Urinary bladder (tissue), 4 donors: ENCODE measurements around the gene GAS2. TPM values are rescaled to one million over a fixed set of nuclear protein-coding genes. Genes with fewer than 3 reads are reported as not detected.
A peak's percentile ranks its signal among the peaks of the same experiment; 100 is the strongest.

Experiments
- DNase-seq: peaks from one replicate; pipeline ENCODE4 v3.0.0-alpha.2; 2015; ENCODE audit errors: extremely low spot score
- H3K27ac ChIP-seq: one replicate; pipeline ENCODE4 v1.5.1; 2013; ENCODE audit warnings: low read depth, mild to moderate bottlenecking, moderate library complexity
- H3K36me3 ChIP-seq: one replicate; pipeline ENCODE4 v1.6.1; 2013; ENCODE audit warnings: mild to moderate bottlenecking, moderate library complexity; ENCODE audit not compliant: insufficient read depth
- H3K4me1 ChIP-seq: one replicate; pipeline ENCODE4 v1.6.1; 2013; ENCODE audit warnings: mild to moderate bottlenecking, moderate library complexity; ENCODE audit not compliant: insufficient read depth
- H3K4me3 ChIP-seq: one replicate; pipeline ENCODE4 v1.5.1; 2013; ENCODE audit warnings: low read depth, low read length
- WGBS: extraction: QIAGEN DNeasy Blood & Tissue Kit; methylation state at CpG from one replicate; pipeline ENCODE4 v1.1.7; 2013; 5-methylcytosine and 5-hydroxymethylcytosine counted together
- polyA plus RNA-seq: library from polyadenylated mRNA; stranded (reverse); fragments of 200-250 nt; gene quantifications from one replicate; pipeline ENCODE4 v1.2.3, GENCODE V29; 2013
- total RNA-seq: library from RNA; depleted of rRNA; stranded (reverse); fragments of >200 nt; gene quantifications from one replicate; pipeline ENCODE4 v1.2.3, GENCODE V29; 2014
- donor health status: healthy with polysubstance abuse.
- donor health status: healthy.

The GAS2 gene
- total and polyA plus RNA-seq, 2 donors, result 0.79 to 18.8 TPM

GRCh38 chr11:22657101-22657694 lies 9.2 kb upstream of the GAS2 start:
- Histone ChIP-seq H3K4me3 (no peak overlapping the region), H3K27ac (no peak overlapping the region), H3K36me3 (no peaks in the 10 kb centered on the region), H3K4me1 (no peaks in the 10 kb centered on the region)
- DNase-seq, result no peak
- WGBS, result 54% methylated on average over 1 of the region's 1 CpG

- 96% methylated on average over 1 of the region's 1 CpG for WGBS
- no peak overlapping the region for H3K4me3 ChIP-seq
- H3K4me1 ChIP-seq, result no peaks in the 10 kb centered on the region
- no peak overlapping the region for H3K27ac ChIP-seq
- no peaks in the 10 kb centered on the region for H3K36me3 ChIP-seq
- no peak for DNase-seq
Observed at GRCh38 chr11:22659783-22660182, 6.6 kb upstream of the GAS2 start.

- Histone ChIP-seq H3K36me3 (no peaks in the 10 kb centered on the region), H3K4me1 (no peaks in the 10 kb centered on the region), H3K4me3 (peak overlapping the region; percentile 43), H3K27ac (no peak overlapping the region)
- no peak for DNase-seq
- 2% methylated on average over 40 of the region's 40 CpGs for WGBS
Observed at GRCh38 chr11:22666688-22667439, 453 bp downstream of the GAS2 start.

- no peak for DNase-seq
- Histone ChIP-seq H3K36me3 (no peaks in the 10 kb centered on the region), H3K27ac (no peak overlapping the region), H3K4me1 (no peaks in the 10 kb centered on the region), H3K4me3 (no peak overlapping the region)
- WGBS, result 53% methylated on average over 3 of the region's 3 CpGs
Observed at GRCh38 chr11:22668005-22668796, 1.8 kb downstream of the GAS2 start.

GRCh38 chr11:22669368-22669767 lies 3.0 kb downstream of the GAS2 start:
- H3K4me3 ChIP-seq, result no peak overlapping the region
- no peaks in the 10 kb centered on the region for H3K36me3 ChIP-seq
- H3K27ac ChIP-seq, result no peak overlapping the region
- no peak for DNase-seq
- no peaks in the 10 kb centered on the region for H3K4me1 ChIP-seq
- 91% methylated on average over 2 of the region's 2 CpGs for WGBS

- Histone ChIP-seq H3K4me1 (no peaks in the 10 kb centered on the region), H3K4me3 (no peak overlapping the region), H3K27ac (no peak overlapping the region), H3K36me3 (no peaks in the 10 kb centered on the region)
- WGBS, result 49% methylated on average over 1 of the region's 1 CpG
- DNase-seq, result no peak
Observed at GRCh38 chr11:22670830-22671229, 4.4 kb downstream of the GAS2 start.

GRCh38 chr11:22671751-22672150 lies 5.3 kb downstream of the GAS2 start:
- H3K27ac ChIP-seq, result no peak overlapping the region
- no peak overlapping the region for H3K4me3 ChIP-seq
- no peaks in the 10 kb centered on the region for H3K36me3 ChIP-seq
- no peak for DNase-seq
- 46% methylated on average over 2 of the region's 2 CpGs for WGBS
- no peaks in the 10 kb centered on the region for H3K4me1 ChIP-seq

- Histone ChIP-seq H3K4me3 (no peak overlapping the region), H3K27ac (no peak overlapping the region), H3K36me3 (no peaks in the 10 kb centered on the region), H3K4me1 (no peaks in the 10 kb centered on the region)
- DNase-seq, result no peak
- WGBS, result 79% methylated on average over 4 of the region's 4 CpGs
Observed at GRCh38 chr11:22674470-22675439, 8.3 kb downstream of the GAS2 start.

- WGBS, result 72% methylated on average over 4 of the region's 4 CpGs
- no peak for DNase-seq
- Histone ChIP-seq H3K36me3 (no peaks in the 10 kb centered on the region), H3K4me3 (no peak overlapping the region), H3K4me1 (no peaks in the 10 kb centered on the region), H3K27ac (no peak overlapping the region)
Observed at GRCh38 chr11:22677153-22677903, 10.9 kb downstream of the GAS2 start.

- H3K4me3 ChIP-seq, result no peak overlapping the region
- H3K36me3 ChIP-seq, result no peaks in the 10 kb centered on the region
- H3K27ac ChIP-seq, result no peak overlapping the region
- no peaks in the 10 kb centered on the region for H3K4me1 ChIP-seq
- 49% methylated on average over 2 of the region's 2 CpGs for WGBS
- no peak for DNase-seq
Observed at GRCh38 chr11:22680628-22681027, 14.2 kb downstream of the GAS2 start.

- WGBS, result 79% methylated on average over 4 of the region's 4 CpGs
- H3K36me3 ChIP-seq, result no peaks in the 10 kb centered on the region
- H3K4me1 ChIP-seq, result no peaks in the 10 kb centered on the region
- H3K27ac ChIP-seq, result no peak overlapping the region
- no peak overlapping the region for H3K4me3 ChIP-seq
- DNase-seq, result no peak
Observed at GRCh38 chr11:22681281-22681812, 14.9 kb downstream of the GAS2 start.

- no peak overlapping the region for H3K27ac ChIP-seq
- DNase-seq, result no peak
- no peaks in the 10 kb centered on the region for H3K36me3 ChIP-seq
- no peak overlapping the region for H3K4me3 ChIP-seq
- whole genome bisulfite sequencing, result 96% methylated on average over 2 of the region's 2 CpGs
- H3K4me1 ChIP-seq, result no peaks in the 10 kb centered on the region
Observed at GRCh38 chr11:22684082-22684481, 17.7 kb downstream of the GAS2 start.
